WTC11 (cell line): Measurements from ENCODE around the gene CGNL1. TPM values are rescaled to one million over a fixed set of nuclear protein-coding genes. Genes with fewer than 3 reads are reported as not detected.
A peak's percentile ranks its signal among the peaks of the same experiment; 100 is the strongest.

Source experiments
- ATAC-seq: fragments of 200-7000 bp; cut with Tn5 transposase; 2 replicates; pipeline ENCODE4 v1.10.0; 2021; ENCODE audit warnings: mild to moderate bottlenecking, moderate library complexity
- CTCF ChIA-PET: fragments of 300-600 bp; sonication (Branson Sonifier 250); formaldehyde crosslinking; loops from one replicate; lab custom pipeline; 2021; ENCODE audit warnings: antibody characterized with exemption; lab: Charles Lee
- POLR2A ChIA-PET: fragments of 350-600 bp; sonication (Branson Sonifier 250); formaldehyde crosslinking; loops from one replicate; lab custom pipeline; 2021; ENCODE audit warnings: antibody characterized with exemption; lab: Charles Lee
- DNase-seq: peaks from one replicate; pipeline ENCODE4 v3.0.0; 2021; ENCODE audit warnings: low spot score
- H3K27ac Mint-ChIP-seq: 2 replicates; pipeline ENCODE4 v1.8.0; 2021; ENCODE audit warnings: mixed read lengths
- H3K27me3 Mint-ChIP-seq: 2 replicates; pipeline ENCODE4 v1.8.0; 2021; ENCODE audit warnings: low read depth, mild to moderate bottlenecking, moderate library complexity, mixed read lengths
- H3K36me3 Mint-ChIP-seq: 2 replicates; pipeline ENCODE4 v1.8.0; 2021; ENCODE audit warnings: mixed read lengths
- H3K4me1 Mint-ChIP-seq: 2 replicates; pipeline ENCODE4 v1.8.0; 2022; ENCODE audit warnings: mixed read lengths
- H3K4me3 Mint-ChIP-seq: 2 replicates; pipeline ENCODE4 v1.8.0; 2021; ENCODE audit warnings: mild to moderate bottlenecking, moderate library complexity, mixed read lengths
- H3K9me3 Mint-ChIP-seq: 2 replicates; pipeline ENCODE4 v1.8.0; 2021; ENCODE audit warnings: mixed read lengths
- ATF3 ChIP-seq: sonication (generic); formaldehyde crosslinking; conservative IDR thresholded peaks from 2 replicates; pipeline ENCODE4 v1.8.1; 2022; ENCODE audit warnings: mild to moderate bottlenecking, missing genetic modification reagents
- CDX4 ChIP-seq: fragments of 250-450 bp; sonication (Bioruptor Pico); IDR thresholded peaks from 2 replicates; pipeline ENCODE4 v1.9.0; 2021; ENCODE audit warnings: moderate library complexity, mild to moderate bottlenecking, inconsistent platforms, borderline replicate concordance
- E2F5 ChIP-seq: sonication (generic); formaldehyde crosslinking; IDR thresholded peaks from 2 replicates; pipeline ENCODE4 v1.8.1; 2022; ENCODE audit warnings: mild to moderate bottlenecking, moderate library complexity, missing genetic modification reagents
- EMX1 ChIP-seq: fragments of 250-450 bp; sonication (Bioruptor Pico); IDR thresholded peaks from 2 replicates; pipeline ENCODE4 v1.8.0; 2021; ENCODE audit warnings: mild to moderate bottlenecking
- ESRRA ChIP-seq: sonication (generic); formaldehyde crosslinking; IDR thresholded peaks from 2 replicates; pipeline ENCODE4 v1.8.1; 2022; ENCODE audit warnings: mild to moderate bottlenecking, missing genetic modification reagents, borderline replicate concordance
- JUN ChIP-seq: sonication (generic); formaldehyde crosslinking; IDR thresholded peaks from 2 replicates; pipeline ENCODE4 v1.8.0; 2023; ENCODE audit warnings: mild to moderate bottlenecking, missing genetic modification reagents
- KAT7 ChIP-seq: sonication (generic); formaldehyde crosslinking; IDR thresholded peaks from 2 replicates; pipeline ENCODE4 v1.8.1; 2023; ENCODE audit warnings: missing genetic modification reagents, mild to moderate bottlenecking, borderline replicate concordance
- MLX ChIP-seq: sonication (generic); formaldehyde crosslinking; IDR thresholded peaks from 2 replicates; pipeline ENCODE4 v1.8.1; 2023; ENCODE audit warnings: mild to moderate bottlenecking, missing genetic modification reagents, moderate library complexity
- NR3C1 ChIP-seq: sonication (generic); formaldehyde crosslinking; conservative IDR thresholded peaks from 2 replicates; pipeline ENCODE4 v1.8.1; 2023; ENCODE audit warnings: low read depth, mild to moderate bottlenecking, missing genetic modification reagents
- OVOL2 ChIP-seq: fragments of 250-450 bp; sonication (Bioruptor Pico); IDR thresholded peaks from 2 replicates; pipeline ENCODE4 v1.9.0; 2021; ENCODE audit warnings: mild to moderate bottlenecking, borderline replicate concordance
- PRDM15 ChIP-seq: sonication (generic); formaldehyde crosslinking; IDR thresholded peaks from 2 replicates; pipeline ENCODE4 v1.8.0; 2022; ENCODE audit warnings: missing genetic modification reagents
- ZBTB43 ChIP-seq: sonication (generic); formaldehyde crosslinking; IDR thresholded peaks from 2 replicates; pipeline ENCODE4 v1.8.1; 2023; ENCODE audit warnings: mild to moderate bottlenecking, missing genetic modification reagents
- ZNF121 ChIP-seq: sonication (generic); formaldehyde crosslinking; IDR thresholded peaks from 2 replicates; pipeline ENCODE4 v1.8.0; 2023; ENCODE audit warnings: missing genetic modification reagents
- ZNF232 ChIP-seq: sonication (generic); formaldehyde crosslinking; IDR thresholded peaks from 2 replicates; pipeline ENCODE4 v1.8.0; 2022; ENCODE audit warnings: mild to moderate bottlenecking, missing genetic modification reagents
- total RNA-seq: library from RNA; stranded (reverse); gene quantifications from 3 replicates; pipeline ENCODE4 v1.2.3, GENCODE V29; 2021

CGNL1 gene
- total RNA-seq, 1 experiment from 2014 or later: 57.3 TPM

- no peak for TF ChIP-seq EMX1
- TF ChIP-seq, all 79 proteins: peak for 0
Observed at GRCh38 chr15:57442335-57442734, 66.0 kb downstream of the CGNL1 start (continued).

- peaks cover 38% of the 10 kb centered on the region for H3K4me1 Mint-ChIP-seq
- H3K4me3 Mint-ChIP-seq: no peak overlapping the region
- H3K36me3 Mint-ChIP-seq: peaks cover 58% of the 10 kb centered on the region
- POLR2A ChIA-PET: no interaction called here
- no peaks in the 10 kb centered on the region for H3K27me3 Mint-ChIP-seq
- DNase-seq (no peak), ATAC-seq (no peak)
- H3K9me3 Mint-ChIP-seq: no peaks in the 10 kb centered on the region
- CTCF ChIA-PET: interaction anchor here (0.5 to 1.2 kb wide), 5 partner anchors 63 to 107 kb away, joined by 3 read pairs; no protein-coding TSS in a partner anchor
- TF ChIP-seq E2F5 (CRISPR knock-in tag): no peak
- no peak for TF ChIP-seq KAT7
- TF ChIP-seq ATF3 (CRISPR knock-in tag): no peak
- no peak for TF ChIP-seq JUN (CRISPR knock-in tag)
- TF ChIP-seq ESRRA: no peak
- TF ChIP-seq NR3C1 (CRISPR knock-in tag): no peak
- TF ChIP-seq ZNF232 (CRISPR knock-in tag): no peak
- no peak for TF ChIP-seq CDX4 (CRISPR knock-in tag)
- no peak for TF ChIP-seq ZBTB43
- no peak for TF ChIP-seq MLX (CRISPR knock-in tag)
- H3K27ac Mint-ChIP-seq: peak overlapping the region; percentile 87
Observed at GRCh38 chr15:57443486-57443885, 67.2 kb downstream of the CGNL1 start.

- Mint-ChIP-seq H3K4me3 (no peak overlapping the region), H3K27ac (peak overlapping the region; percentile 86), H3K4me1 (peaks cover 34% of the 10 kb centered on the region), H3K27me3 (no peaks in the 10 kb centered on the region), H3K9me3 (no peaks in the 10 kb centered on the region), H3K36me3 (peaks cover 55% of the 10 kb centered on the region)
- ChIA-PET CTCF (interaction anchor here (1.2 to 1.8 kb wide), 5 partner anchors 9 to 99 kb away, joined by 3 to 8 read pairs (median 4); no protein-coding TSS in a partner anchor), POLR2A (no interaction called here)
- TF ChIP-seq ZNF121 (CRISPR knock-in tag) (peak; percentile 94; the same call in 1 of the 2 replicates), PRDM15 (CRISPR knock-in tag) (no peak), OVOL2 (CRISPR knock-in tag) (no peak)
- DNase-seq (no peak), ATAC-seq (no peak)
Observed at GRCh38 chr15:57444877-57445513, 68.7 kb downstream of the CGNL1 start.
